AG04450 (cell line): Measurements from ENCODE around the gene MITF. TPM values are rescaled to one million over a fixed set of nuclear protein-coding genes. Genes with fewer than 3 reads are reported as not detected.
A peak's percentile ranks its signal among the peaks of the same experiment; 100 is the strongest.

Source experiments
- CTCF ChIA-PET: fragments of 300-600, 350-600 bp; formaldehyde crosslinking; extraction: SDS; loops from one replicate; lab custom pipeline; 2022; ENCODE audit warnings: antibody characterized with exemption, inconsistent platforms; lab: Charles Lee
- POLR2A ChIA-PET: fragments of 350-600 bp; formaldehyde crosslinking; extraction: SDS; loops from one replicate; lab custom pipeline; 2021; ENCODE audit warnings: antibody characterized with exemption, inconsistent platforms; lab: Yijun Ruan, JAX
- DNase-seq: peaks from one replicate; pipeline ENCODE4 v3.0.0-alpha.2; 2011; ENCODE audit warnings: low read depth, low spot score
- H3K27ac ChIP-seq: one replicate; pipeline ENCODE4 v1.5.1; 2012; ENCODE audit warnings: low read depth, low read length, control low read depth
- H3K27me3 ChIP-seq: one replicate; pipeline ENCODE4 v1.6.0; 2012; ENCODE audit warnings: low read length; ENCODE audit not compliant: control insufficient read depth, insufficient read depth
- H3K4me3 ChIP-seq: 2 replicates; pipeline ENCODE4 v1.5.1; 2011; ENCODE audit warnings: mild to moderate bottlenecking, low read depth, low read length, control low read depth
- H3K9me3 ChIP-seq: 2 replicates; pipeline ENCODE4 v1.5.1; 2012; ENCODE audit warnings: low read length; ENCODE audit not compliant: control insufficient read depth, insufficient read depth
- CTCF ChIP-seq: IDR thresholded peaks from 2 replicates; pipeline ENCODE4 v1.5.1; 2011; ENCODE audit warnings: low read depth, low read length, control low read depth, inconsistent platforms
- polyA plus RNA-seq: library from polyadenylated mRNA; depleted of rRNA; stranded (reverse); fragments of >200 nt; gene quantifications from 2 replicates; pipeline ENCODE4 v1.2.3, GENCODE V29; 2011

Gene MITF
- polyA plus RNA-seq, 1 experiment = 32.2 TPM

- CTCF ChIA-PET = interaction anchor here (0.6 kb wide), 1 partner anchor 51 kb away, joined by 5 read pairs; no protein-coding TSS in a partner anchor
- H3K9me3 ChIP-seq = peaks cover 4% of the 10 kb centered on the region; the same call in 1 of the 2 replicates
- TF ChIP-seq CTCF = no peak
- H3K27me3 ChIP-seq = no peaks in the 10 kb centered on the region
- H3K4me3 ChIP-seq = no peak overlapping the region
- no peak overlapping the region for H3K27ac ChIP-seq
- POLR2A ChIA-PET = no interaction called here
- no peak for DNase-seq
Observed at GRCh38 chr3:69997631-69998307, 258.5 kb downstream of the MITF start.

GRCh38 chr3:69998759-69999139, 259.5 kb downstream of the MITF start:
- DNase-seq = no peak
- Histone ChIP-seq H3K9me3 (peaks cover 4% of the 10 kb centered on the region; the same call in 1 of the 2 replicates), H3K27me3 (no peaks in the 10 kb centered on the region), H3K27ac (no peak overlapping the region), H3K4me3 (peak overlapping the region; percentile 0; the same call in 1 of the 2 replicates)
- ChIA-PET CTCF (no interaction called here), POLR2A (no interaction called here)
- no peak for TF ChIP-seq CTCF

GRCh38 chr3:69999140-70000027, 260.1 kb downstream of the MITF start, which contains the start of gene SAMMSON:
TSS of gene SAMMSON (plus strand) at chr3:69999733.
- Histone ChIP-seq H3K27me3 (no peaks in the 10 kb centered on the region), H3K4me3 (peak within 1 kb of the TSS; percentile 0; the same call in 1 of the 2 replicates), H3K27ac (peak within 1 kb of the TSS; percentile 73), H3K9me3 (peaks cover 4% of the 10 kb centered on the region; the same call in 1 of the 2 replicates)
- ChIA-PET POLR2A (no interaction called here), CTCF (no interaction called here)
- peak; percentile 20 for DNase-seq
- TF ChIP-seq CTCF = no peak

GRCh38 chr3:70000028-70000410, 260.8 kb downstream of the MITF start:
- H3K4me3 ChIP-seq = no peak overlapping the region
- TF ChIP-seq CTCF = no peak
- H3K27ac ChIP-seq = peak overlapping the region; percentile 73
- H3K27me3 ChIP-seq = no peaks in the 10 kb centered on the region
- no peak for DNase-seq
- ChIA-PET POLR2A (no interaction called here), CTCF (no interaction called here)
- peaks cover 4% of the 10 kb centered on the region; the same call in 1 of the 2 replicates for H3K9me3 ChIP-seq
